ENCODE data around the gene STEAP4.

GRCh38 chr7:88226886-88227516 lies 79.7 kb downstream of the STEAP4 start:
- no peak for TF ChIP-seq EP300 (IDR thresholded peaks at IDR 0.05; ENCODE audit: borderline replicate concordance in 1 of 2, low read depth in 1 of 2, low read length in 1 of 2)
- no peak for TF ChIP-seq YY1 (IDR thresholded peaks at IDR 0.05; ENCODE audit: low read depth)
- no peak for TF ChIP-seq TEAD4 (IDR thresholded peaks at IDR 0.05; ENCODE audit: borderline replicate concordance, insufficient read depth)
- TF ChIP-seq MXI1 (IDR thresholded peaks at IDR 0.05; ENCODE audit: low read depth, low read length): no peak
- no peak for TF ChIP-seq USF1 (IDR thresholded peaks at IDR 0.05; ENCODE audit: borderline replicate concordance, low read depth)
- no peak for TF ChIP-seq CTCF (IDR thresholded peaks at IDR 0.05)
- no peak for TF ChIP-seq FOXM1 (IDR thresholded peaks at IDR 0.05; ENCODE audit: low read depth)
- no peak for TF ChIP-seq RCOR1 (IDR thresholded peaks at IDR 0.05; ENCODE audit: low read length)
- no peak for TF ChIP-seq RFX5 (IDR thresholded peaks at IDR 0.05; ENCODE audit: low read length)
- TF ChIP-seq TAF1 (IDR thresholded peaks at IDR 0.05; ENCODE audit: borderline replicate concordance, low read depth, low read length): no peak
- TF ChIP-seq POLR2AphosphoS5 (IDR thresholded peaks at IDR 0.05; ENCODE audit: low read depth, low read length): no peak
- no peak for TF ChIP-seq GATA2 (CRISPR knock-in tag; IDR thresholded peaks at IDR 0.05)
- TF ChIP-seq RAD21 (IDR thresholded peaks at IDR 0.05; ENCODE audit: low read length): no peak
